DMS53 treated with DMSO at 0.1 percent for 48 hours (cell line): Measurements from ENCODE around the gene HEATR5A.
"Not testable (repeated sequence)": the region's sequence is repeated elsewhere in the genome, so short reads cannot be mapped to it uniquely, and the experiment has no call there.

Source experiments
- DNase-seq: peaks from one replicate; lab custom pipeline; 2025; ENCODE audit not compliant: unreplicated experiment; lab: John Stamatoyannopoulos, UW

The HEATR5A gene

GRCh38 chr14:31287294-31287972 is 132.9 kb downstream of the HEATR5A start:
- DNase-seq: no peak

- no peak for DNase-seq
These were observed 133.7 kb downstream of the HEATR5A start for GRCh38 chr14:31286456-31287293.

GRCh38 chr14:31283578-31284252 is 136.6 kb downstream of the HEATR5A start:
- DNase-seq: no peak

GRCh38 chr14:31283153-31283552 is 137.2 kb downstream of the HEATR5A start:
- no peak for DNase-seq

GRCh38 chr14:31280871-31281220 is 139.5 kb downstream of the HEATR5A start:
- DNase-seq: no peak

- DNase-seq: no peak
These were observed 140.0 kb downstream of the HEATR5A start for GRCh38 chr14:31280132-31280870.

- DNase-seq: no peak
These were observed 141.5 kb downstream of the HEATR5A start for GRCh38 chr14:31278883-31279282.

- no peak for DNase-seq
These were observed 143.3 kb downstream of the HEATR5A start for GRCh38 chr14:31277085-31277484.

GRCh38 chr14:31276417-31276816 is 143.9 kb downstream of the HEATR5A start:
- DNase-seq: not testable (repeated sequence)

- no peak for DNase-seq
These were observed 144.6 kb downstream of the HEATR5A start for GRCh38 chr14:31275731-31276130.

- DNase-seq: no peak
These were observed 148.7 kb downstream of the HEATR5A start for GRCh38 chr14:31271648-31272047.

- no peak for DNase-seq
These were observed 150.1 kb downstream of the HEATR5A start for GRCh38 chr14:31270196-31270772.

- DNase-seq: no peak
These were observed 150.6 kb downstream of the HEATR5A start for GRCh38 chr14:31269634-31270195.

- DNase-seq: no peak
These were observed 152.1 kb downstream of the HEATR5A start for GRCh38 chr14:31268216-31268615.

- no peak for DNase-seq
These were observed 153.7 kb downstream of the HEATR5A start for GRCh38 chr14:31266437-31267331.

- no peak for DNase-seq
These were observed 154.5 kb downstream of the HEATR5A start for GRCh38 chr14:31265701-31266398.

GRCh38 chr14:31263485-31264133 is 156.7 kb downstream of the HEATR5A start:
- no peak for DNase-seq
